ENCODE results near the gene USP48.

Gene USP48

DNA sequence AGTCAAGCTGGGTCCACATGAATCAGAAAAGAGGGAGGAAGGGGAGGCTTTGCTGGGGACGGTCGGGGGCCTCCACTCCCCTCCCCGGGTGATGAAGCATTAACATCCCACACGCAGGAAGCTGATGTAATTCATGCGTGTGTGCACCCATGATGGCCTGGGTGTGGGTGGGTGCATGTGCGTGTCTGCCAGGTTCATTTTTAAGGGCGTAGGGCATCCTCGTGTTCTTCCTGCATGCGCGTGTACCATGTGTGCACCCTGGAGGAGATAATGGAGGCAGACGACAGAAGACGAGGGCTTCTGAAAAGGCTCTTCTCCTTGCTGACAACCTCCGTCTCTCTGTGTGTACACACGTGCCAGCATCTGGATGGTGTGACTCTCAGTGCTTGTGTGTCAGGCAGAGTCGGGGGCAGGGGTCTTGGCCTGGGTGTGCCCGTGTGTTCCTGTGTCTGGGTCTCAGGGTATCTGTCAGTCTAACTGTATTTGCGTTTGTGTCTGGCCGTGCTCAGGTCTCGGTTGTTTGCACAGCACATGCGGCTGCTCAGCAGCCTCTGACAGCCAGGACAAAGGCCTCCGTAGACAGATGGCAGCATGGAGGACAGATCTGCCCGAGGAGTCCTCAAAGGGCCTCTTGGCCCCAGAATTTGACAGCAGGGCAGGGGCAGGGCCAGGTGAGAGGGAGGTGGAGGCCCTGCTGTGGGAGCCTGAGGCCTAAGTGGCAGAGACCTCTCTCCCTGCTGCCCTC, 116.2 kb downstream of the USP48 start:
- no peak for DNase-seq

DNA sequence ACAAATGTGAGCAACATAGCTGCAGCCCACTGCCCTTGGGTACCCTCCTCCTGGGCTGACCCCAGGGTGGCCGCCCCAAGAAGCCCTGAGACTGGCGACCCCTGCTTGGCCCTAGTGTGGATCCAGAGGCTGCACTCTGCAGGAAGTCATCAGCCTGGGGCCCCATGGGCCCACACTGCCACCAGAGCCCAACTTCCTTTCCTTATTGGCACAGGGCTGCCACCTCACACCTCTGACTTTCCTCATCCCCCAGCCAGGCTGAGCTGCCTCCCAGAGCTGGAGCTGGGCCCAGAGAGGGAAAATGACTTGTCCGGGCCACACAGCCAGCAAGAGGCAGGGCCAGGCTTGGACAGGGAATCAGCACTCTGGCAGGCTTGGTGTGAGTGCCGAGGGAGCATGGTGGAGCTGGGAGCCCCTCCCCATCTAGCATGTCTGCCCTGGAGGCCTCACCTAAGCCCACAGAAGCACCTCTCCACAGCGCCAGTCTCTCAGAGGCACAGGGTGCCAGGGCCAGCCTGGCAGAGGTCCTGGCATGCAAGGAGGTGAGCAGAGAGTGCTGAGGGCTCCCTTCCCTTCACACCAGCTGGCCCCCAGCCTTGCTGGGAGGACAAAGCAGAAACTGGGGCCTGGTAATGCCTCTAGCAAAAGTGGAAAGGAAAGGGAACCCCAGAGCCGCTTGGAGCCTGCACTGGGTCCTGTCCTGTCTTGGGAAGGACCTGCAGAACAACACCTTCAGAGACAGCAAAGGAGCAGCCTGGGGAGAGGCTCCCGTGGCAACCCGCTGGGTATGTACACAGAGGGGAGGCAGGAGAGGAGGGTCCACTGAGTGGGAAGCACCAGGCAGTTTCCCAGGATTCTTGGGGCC, 117.0 kb downstream of the USP48 start:
- DNase-seq: no peak

DNA sequence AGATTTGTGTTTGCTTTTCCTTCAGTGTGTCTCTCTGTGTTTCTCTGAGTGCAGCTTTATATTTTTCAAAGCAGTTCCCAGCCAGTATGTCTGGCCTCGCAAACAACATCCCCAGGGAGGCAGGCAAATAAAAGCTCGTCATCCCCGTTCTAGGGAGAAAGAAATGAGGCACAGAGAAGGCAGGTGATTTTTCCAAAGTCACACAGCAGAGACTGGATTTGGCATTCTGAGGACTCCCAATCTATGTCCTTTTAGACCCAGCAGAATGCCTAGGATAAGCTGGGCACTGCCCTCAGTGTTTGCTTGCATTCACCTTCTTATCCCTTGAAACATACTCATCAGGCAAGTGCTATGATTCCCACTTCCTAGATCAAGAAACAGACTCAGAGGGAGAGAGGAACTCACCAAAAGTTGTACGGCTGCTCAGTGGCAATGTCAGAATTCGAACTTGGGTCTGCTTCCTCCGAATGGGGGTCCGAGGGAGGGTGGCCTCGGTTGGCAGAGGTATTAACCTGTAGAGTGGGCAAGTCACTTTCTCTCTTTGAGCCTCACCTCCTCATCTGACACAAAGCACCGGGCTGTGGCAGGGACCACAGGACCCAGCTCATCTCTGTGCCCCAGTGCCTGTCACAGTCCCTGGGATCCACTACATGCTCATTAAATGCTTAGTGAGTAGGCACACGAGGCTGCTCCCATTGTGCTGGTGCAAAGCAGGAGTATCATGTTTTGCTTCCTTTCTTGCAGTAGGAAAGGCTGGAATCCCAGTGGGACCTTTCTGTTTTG, 118.0 kb downstream of the USP48 start:
- no peak for DNase-seq

DNA sequence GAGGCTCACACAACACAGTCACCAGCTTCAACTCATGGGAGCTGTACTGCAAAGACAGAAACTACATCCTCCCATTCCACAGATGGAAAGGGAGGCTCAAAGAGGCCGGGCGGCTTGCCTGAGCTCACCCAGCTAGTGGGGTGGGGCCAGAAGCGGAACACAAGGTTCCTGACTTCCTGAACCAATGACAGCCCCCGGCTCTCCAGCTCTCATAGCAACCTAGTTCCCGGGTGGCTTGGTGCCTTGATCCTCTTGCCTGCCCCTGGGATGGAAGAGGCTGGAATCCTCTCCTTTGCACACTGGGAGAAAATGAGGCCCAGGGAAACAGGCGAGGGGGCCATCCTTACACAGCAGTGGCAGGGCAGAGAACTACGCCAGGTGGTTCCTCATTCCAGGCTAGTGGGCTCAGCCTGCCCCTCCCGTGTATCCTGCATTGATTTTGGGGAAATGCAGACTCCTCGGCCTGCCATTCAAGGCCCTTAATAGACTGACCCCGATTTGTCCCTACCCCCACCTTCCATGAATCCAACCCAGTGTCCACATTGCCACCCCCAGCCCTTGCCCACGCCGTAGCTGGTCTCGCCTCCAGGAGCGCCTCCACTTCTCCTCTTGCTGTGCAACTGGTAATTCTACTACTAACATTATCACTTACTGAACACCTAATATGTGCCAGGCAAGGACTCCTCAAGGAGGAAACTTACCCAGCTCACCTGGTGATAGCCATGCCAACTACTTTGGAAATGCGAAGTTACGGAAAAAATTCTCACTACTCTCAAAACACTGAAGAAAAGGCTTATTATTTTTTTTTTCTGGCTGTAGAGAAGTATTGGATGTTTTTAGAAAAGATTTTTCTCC, 118.8 kb downstream of the USP48 start:
- no peak for DNase-seq

DNA sequence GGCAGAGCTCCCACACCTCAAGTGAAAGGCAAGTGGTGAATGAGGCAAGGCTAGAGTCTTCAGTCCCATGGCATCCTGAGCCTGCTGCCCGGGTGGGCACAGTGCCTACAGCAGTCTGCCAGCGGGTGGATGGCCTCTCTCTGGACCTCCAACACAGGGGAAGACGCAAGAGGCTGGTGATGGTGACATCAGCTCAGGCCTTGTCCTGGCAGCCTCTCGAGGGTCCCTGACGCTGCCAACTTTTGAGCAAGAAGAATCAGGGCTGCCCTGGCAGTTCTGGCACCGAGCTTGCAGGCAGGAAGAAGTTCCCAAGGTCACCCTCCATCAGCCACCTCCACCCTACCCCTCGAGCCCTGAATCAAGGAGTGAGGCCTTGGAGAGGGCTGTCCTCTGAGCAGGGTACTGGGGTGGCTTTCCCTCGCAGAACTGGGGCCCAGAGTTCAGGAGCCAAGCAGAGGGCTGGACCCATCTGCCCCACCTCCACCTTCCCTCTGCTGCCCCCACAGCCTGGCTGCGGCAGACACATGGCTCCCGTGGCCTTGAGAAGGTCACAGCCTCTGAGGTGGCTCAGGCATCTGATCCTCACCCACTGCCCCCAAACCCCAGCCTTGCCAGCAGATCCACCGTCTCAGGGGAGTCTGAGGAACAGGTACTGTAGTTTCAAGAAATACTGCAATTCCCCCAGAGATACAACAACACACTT, 119.5 kb downstream of the USP48 start:
- DNase-seq: no peak

DNA sequence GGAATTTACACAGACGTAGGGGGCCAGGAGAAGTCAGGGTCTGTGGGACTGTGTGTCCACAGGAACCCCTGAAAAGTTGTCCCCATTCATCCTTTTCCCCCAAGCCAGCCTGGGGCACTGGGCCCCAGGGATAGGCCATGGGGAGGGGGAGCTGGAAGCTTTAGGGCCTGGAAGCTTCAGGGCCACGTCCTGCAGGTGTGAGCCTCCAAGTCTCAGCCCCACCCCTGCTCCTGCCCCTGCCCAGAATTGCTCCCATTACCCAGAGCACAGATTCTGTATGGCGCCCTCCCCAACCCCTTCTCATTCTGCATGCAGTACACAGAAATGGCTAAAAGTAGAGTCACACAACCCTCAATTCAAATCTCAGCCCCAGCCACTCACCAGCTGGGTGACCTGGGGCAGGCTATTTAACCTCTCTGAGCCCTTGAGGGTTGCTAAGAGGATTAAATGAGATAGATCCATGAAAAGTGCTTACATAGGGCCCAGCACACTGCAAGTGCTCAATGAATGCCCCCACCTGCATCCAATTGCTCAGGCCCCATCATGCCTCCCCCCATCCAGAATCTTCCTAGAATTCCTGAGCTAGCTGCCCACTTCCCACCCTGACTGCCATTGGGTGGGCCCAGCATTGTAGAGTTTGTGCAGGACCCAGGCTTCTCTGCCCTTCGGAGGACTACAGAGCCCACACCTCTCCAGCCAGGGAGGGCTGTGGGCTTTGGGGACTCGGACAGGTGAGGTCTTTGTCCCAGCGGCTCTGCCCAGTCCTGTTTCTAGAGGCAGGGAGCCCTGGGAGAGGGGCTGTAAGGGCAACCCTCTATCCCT, 120.3 kb downstream of the USP48 start:
- no peak for DNase-seq

DNA sequence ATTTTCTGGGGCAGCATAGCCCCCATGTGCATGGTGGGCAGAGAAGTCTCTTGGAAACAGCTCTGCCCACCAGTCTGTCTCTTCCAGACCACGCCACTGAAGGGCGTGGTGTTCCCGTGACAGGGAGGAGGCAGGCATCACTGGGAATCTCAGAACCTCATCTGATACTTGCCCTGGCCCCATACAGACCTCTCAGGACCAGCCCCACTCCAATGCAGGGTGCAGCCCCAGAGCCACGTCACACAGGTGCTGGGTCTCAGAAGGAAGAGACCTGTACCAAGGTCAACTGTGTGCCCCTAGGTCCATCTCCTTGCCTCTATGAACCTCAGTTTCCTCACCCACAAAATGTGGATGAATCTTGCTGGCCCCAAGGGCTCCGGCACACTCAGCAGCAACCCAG, 121.1 kb downstream of the USP48 start:
- no peak for DNase-seq

DNA sequence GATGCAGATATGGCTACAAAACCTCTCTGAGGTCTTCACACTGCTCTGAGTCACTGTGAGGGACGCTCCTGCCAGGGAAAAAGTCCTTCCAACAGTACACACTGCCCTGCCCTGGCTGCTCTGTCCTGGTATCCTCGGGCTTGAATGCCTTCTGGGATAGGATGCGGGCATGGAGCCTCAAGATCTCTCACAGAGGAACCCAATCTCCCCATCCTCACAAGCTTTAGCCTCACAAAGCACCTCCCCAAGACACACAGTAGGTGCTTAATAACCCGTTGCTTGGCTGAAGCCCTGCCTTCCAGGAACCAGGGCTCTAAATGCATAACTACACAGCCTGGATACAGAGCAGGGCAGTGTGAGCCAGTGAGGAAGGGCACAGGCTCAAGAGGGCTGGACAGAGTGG, 123.0 kb downstream of the USP48 start:
- DNase-seq: no peak

DNA sequence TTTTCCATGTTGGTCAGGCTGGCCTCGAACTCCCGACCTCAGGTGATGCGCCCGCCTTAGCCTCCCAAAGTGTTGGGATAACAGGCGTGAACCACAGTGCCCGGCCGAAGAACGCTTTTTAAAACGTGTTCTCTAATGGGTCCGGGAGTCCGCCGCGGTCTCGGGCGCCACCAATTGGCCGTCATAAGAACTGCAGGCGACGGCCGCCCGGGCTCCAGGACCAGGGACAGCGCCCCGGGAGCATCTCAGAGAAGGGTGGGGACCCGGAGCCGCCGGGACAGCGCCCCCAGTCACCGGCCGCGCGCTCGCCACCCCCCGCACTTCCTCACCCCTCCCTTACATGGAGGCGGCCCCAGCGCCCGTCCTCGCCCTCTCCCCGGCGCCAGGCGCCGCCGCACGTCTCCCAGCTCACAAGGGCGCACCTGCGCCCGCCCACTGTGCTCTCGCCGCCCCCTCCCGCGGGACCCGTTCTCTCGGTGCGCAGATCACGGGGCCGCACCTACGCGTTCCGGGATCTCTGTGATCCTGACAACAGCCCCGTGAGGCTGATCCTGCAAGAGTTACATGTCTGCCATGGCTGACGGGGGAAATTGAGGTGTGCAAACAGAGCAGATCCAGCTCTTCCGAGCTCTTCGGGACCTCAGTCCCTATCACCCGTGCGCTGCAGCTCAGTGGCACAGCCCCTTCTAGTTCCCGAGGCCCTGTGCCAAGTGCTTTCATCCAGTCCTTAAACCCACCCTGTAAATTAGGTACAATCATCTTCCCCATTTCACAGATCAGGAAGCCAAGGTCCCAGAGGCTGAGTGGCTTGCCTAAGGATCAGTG, 123.6 kb downstream of the USP48 start:
- peak; percentile 74 for DNase-seq

DNA sequence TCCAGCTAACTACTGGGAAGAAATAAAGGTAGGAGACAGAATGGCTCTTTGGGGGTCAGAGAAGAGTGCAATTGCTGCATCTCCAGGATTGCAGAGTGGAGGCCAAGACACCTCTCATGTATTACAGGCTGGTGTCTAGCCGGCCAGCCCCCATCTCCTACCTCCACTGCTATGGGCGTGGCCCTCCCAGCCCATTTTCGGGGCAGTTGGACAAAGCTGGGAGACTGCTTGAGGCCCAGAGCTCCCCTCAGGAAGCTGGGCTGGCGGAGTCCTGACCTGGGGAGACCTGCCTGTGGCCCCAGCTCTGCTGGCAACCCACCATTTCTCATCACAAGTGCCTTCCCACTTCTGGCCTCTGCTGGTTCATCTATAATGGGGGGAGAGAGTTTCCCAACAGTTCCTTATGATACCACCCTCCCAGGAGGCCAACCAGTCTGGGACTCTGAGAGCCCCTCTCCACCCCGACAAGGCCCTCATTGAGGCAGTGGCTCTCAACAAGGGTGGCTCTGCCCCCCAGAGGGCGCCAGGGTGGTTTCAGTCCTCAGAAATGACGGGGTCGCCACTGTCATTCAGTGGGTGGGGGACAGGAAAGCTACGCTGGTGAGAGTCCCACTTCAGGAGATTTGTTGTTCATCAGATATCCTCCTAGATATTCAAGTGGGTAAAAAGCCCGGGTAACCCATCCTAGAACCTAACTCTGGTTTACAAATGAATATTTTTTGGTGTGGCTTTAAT, 125.3 kb downstream of the USP48 start:
- no peak for DNase-seq

DNA sequence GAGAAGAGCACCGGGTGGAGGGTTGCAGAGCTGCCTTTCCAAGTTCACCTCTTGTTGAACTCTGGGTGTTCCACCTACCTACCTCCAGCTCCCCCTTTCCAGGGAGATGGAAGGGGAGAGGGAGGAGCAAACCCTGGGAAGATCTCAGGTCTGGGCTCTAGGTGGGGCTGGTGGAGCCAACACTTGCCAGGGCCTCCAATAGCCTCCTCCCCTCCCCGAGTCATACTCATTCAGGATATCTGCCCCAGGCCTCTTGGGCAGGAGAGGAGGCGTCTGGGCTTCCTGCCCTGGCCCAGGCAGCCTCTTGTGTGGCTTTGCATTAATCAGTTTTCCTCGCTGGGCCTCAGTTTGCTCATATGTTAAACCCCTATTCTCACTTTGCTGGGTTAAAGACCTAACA, 127.2 kb downstream of the USP48 start:
- no peak for DNase-seq

DNA sequence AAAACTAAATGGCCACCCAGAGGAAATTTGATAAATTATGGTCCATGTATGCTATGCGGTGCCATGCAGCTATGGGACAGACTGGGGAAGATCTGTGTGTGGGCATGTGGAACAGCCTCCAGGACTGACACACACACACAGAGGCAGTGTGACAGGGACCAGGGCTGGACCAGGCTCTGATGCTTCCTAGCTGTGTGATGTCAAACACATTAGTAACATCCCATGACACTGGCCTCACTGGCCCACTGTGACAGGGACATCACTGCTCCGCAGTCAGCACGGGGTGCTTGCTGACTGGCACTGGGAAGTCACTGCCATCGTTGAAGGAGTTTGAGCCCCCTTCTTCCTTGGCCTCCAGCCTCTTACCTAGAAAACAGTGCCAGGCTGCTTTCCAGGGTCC, 127.7 kb downstream of the USP48 start:
- DNase-seq: no peak

DNA sequence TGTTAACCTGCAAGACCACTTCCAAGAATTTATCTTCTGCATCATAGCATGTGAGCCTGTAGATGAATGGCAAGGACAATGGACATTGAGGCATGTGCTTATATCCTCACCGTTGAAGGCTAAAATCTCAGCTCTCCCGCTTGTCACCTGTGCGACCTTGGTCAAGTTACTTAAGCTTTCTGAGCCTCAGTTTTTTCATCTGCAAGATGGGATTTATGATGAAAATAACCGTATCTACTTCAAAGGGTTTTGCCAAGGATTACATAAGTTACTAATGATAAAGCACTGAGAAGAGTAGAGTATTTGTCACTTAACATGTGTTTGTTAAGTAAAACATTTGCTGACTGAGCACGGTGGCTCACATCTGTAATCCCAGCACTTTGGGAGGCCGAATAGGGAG, 128.7 kb downstream of the USP48 start:
- no peak for DNase-seq

DNA sequence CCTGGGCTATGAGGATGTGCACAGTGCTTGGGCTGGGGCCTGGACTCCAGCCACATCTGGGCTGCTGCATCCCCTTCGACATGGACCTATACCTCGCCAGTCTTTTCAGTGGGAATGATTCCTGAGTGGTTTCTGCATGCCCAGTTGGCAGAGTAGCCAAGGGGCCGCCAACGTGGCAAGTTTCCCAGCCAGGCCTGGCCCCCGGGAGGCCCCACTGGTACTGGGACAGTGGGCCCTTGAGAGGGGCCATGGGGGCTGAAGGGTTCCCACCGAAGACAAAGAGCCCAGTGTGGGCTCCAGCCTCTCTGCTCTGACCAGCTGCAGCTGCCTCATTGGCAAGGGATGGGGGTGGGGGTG, 129.2 kb downstream of the USP48 start:
- DNase-seq: no peak

DNA sequence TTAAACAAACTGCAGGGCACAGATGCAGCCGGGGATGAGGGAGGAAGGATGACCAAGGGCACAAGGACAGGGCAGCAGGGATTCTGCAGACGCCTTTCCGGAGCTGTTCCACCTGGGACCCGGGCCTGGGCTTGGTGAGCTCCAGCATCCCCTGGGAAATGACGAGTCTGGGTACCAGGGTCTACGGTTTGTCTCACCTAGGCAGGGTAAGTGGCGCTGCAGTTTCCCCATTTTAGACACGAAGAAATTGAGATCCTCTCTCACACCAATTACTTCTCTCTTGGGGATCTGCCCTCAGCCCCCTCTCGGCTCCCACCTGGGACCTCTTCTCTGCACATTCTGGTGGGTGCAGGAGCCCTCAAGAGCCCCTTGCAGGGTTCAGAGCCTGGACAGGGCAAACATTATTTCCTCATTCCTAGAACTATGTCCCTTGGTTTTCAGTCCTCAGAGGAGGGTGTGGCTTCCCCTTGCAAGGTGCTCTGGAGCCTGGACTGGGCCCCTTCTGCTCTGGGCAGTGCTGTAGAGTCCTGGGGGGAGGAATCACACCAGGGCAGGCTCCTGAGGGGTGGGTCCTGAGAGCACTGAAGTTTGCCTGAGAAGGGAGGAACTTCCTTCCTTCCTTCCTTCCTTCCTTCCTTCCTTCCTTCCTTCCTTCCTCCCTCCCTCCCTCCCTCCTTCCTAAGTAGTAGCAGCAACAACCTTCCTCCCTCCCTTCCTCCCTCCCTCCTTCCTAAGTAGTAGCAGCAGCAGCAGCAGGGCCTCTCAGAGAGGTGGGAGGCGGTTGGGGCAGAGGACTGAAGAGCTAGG, 129.8 kb downstream of the USP48 start:
- no peak for DNase-seq

DNA sequence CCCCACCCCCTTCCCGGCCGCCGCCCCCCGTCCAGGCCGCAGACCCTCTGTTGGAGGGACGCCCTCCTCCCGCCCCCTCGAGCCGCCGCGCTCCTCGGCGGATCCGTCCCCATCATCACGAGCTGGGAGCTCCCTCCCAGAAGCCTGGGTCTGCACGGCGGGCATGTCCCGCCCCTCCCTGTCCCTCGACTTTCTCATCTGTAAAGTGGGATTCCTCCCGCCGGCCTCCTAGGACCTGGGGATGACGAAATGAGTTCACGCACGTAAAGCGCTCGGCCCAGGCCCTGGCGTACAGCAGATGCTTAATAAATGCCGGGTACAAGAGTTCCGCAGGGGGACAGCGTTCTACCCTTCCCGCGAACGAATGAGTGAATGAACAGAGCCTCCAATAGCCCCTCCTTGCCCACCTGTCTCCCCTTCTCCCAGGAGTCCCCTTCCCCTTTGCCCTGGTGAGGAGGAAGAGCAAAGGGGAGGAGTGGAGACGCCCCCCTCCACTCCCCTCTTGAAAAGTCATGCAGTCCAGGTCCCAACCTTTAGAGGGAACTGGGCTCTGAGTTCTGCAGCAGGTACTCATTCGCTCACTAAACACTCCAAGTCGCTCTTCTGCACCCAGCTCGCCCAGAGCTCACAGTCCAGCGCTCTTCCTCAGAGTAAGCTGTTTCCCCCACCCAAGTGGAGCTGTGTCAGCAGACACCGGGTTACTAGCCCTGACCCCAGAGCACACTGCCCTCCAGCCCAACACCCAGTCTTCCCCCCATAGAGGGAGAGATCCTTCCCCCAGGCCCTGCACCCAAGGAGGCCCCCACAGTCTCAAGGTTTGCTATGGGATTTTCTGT, 130.6 kb downstream of the USP48 start:
- no peak for DNase-seq

DNA sequence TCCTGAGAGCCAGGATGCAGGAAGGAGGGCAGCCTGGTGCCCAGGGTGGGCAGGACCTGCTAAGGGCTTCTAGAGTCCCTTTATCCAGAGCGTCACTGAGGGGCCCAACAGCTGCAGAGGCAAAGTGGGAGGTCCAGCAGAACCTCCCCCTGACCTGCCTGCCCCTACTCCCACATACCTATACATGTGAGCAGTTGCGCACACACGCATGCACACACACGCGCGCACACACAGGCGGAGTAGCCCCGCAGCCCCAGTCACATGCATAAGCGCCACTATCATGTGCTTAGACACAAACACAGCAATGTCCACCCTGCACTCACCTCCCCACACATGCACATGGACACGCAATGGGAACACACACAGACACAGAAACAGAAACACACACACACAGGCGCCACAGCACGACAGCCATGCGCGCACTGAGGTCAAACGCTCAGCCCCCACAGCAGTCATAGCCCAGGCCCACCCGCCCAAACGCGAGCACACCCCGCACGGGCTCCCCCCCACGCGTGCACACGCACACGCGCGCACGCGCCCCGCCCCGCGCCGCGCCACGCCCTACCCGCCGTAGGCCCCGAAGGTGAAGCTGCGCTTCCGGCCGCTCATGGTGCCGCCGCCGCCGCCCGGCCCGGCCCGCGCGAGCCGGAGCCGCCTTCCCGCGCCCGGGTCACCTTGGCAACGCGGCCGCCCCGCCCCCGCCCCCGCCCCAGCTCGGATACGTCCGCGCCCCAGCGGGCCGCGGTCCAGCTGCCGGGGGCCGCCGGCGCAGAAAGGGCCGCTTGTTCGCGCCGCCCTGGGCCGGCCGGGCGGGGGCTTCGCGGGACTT, 131.5 kb downstream of the USP48 start:
- peak; percentile 37 for DNase-seq
